NCI-H526 treated with DMSO at 0.1 percent for 48 hours (cell line): ENCODE results near the gene BLOC1S6.

Experiments
- DNase-seq: peaks from one replicate; lab custom pipeline; 2025; lab: John Stamatoyannopoulos, UW

Gene BLOC1S6

GRCh38 chr15:45587095-45587862 lies at the start of gene BLOC1S6:
TSS of gene BLOC1S6 (plus strand) at chr15:45587379. CDS start at chr15:45587444, 65 bp downstream.
- DNase-seq = peak; percentile 83

- no peak for DNase-seq
These were observed 47.5 kb upstream of the BLOC1S6 start for GRCh38 chr15:45539680-45540079.

GRCh38 chr15:45540531-45540930 lies 46.6 kb upstream of the BLOC1S6 start:
- no peak for DNase-seq

- DNase-seq = no peak
These were observed 44.1 kb upstream of the BLOC1S6 start for GRCh38 chr15:45543051-45543450.

- peak; percentile 47 for DNase-seq
These were observed 42.7 kb upstream of the BLOC1S6 start for GRCh38 chr15:45544266-45545023.

- no peak for DNase-seq
These were observed 40.4 kb upstream of the BLOC1S6 start for GRCh38 chr15:45546789-45547188.

GRCh38 chr15:45548753-45549520 lies 38.2 kb upstream of the BLOC1S6 start:
- DNase-seq = no peak

GRCh38 chr15:45549541-45550220 lies 37.5 kb upstream of the BLOC1S6 start:
- DNase-seq = no peak

GRCh38 chr15:45550436-45550835 lies 36.7 kb upstream of the BLOC1S6 start:
- no peak for DNase-seq

GRCh38 chr15:45551676-45552075 lies 35.5 kb upstream of the BLOC1S6 start:
- no peak for DNase-seq

- no peak for DNase-seq
These were observed 31.1 kb upstream of the BLOC1S6 start for GRCh38 chr15:45555934-45556608.

GRCh38 chr15:45572617-45573016 lies 14.6 kb upstream of the BLOC1S6 start:
- DNase-seq = no peak

- DNase-seq = no peak
These were observed 13.1 kb upstream of the BLOC1S6 start for GRCh38 chr15:45573961-45574629.

GRCh38 chr15:45581919-45582318 lies 5.3 kb upstream of the BLOC1S6 start:
- no peak for DNase-seq

GRCh38 chr15:45583731-45584639 lies 3.2 kb upstream of the BLOC1S6 start:
- no peak for DNase-seq

- no peak for DNase-seq
These were observed 1.9 kb upstream of the BLOC1S6 start for GRCh38 chr15:45585069-45585791.

- DNase-seq = no peak
These were observed 1.1 kb upstream of the BLOC1S6 start for GRCh38 chr15:45586125-45586524.

GRCh38 chr15:45586601-45587094 lies 531 bp upstream of the BLOC1S6 start:
- DNase-seq = no peak

GRCh38 chr15:45587863-45588170 lies 638 bp downstream of the BLOC1S6 start:
- DNase-seq = no peak
